ENCODE results near the gene TMEM88. TPM values are rescaled to one million over a fixed set of nuclear protein-coding genes. Genes with fewer than 3 reads are reported as not detected.

Gene TMEM88
- total RNA-seq, 1 donor from 2014 or later = 15.4 TPM

GRCh38 chr17:7886227-7887037, 31.6 kb downstream of the TMEM88 start:
- peak in 1 of 2 experiments; percentile 59 for DNase-seq (ENCODE audit: low spot score in 2 of 2, unreplicated experiment in 2 of 2)
- no peak for TF ChIP-seq CTCF (IDR thresholded peaks at IDR 0.05; ENCODE audit: unreplicated experiment)
- peaks cover 7% of the 10 kb centered on the region for H3K36me3 Mint-ChIP-seq

GRCh38 chr17:7887038-7887481, 32.2 kb downstream of the TMEM88 start:
- no peak overlapping the region for H3K4me3 Mint-ChIP-seq
- no peak overlapping the region for H3K27ac Mint-ChIP-seq
- DNase-seq (ENCODE audit: low spot score in 2 of 2, unreplicated experiment in 2 of 2) = no peak
- peaks cover 10% of the 10 kb centered on the region for H3K36me3 Mint-ChIP-seq
- no peaks in the 10 kb centered on the region for H3K9me3 Mint-ChIP-seq
- H3K4me1 Mint-ChIP-seq = peaks cover 6% of the 10 kb centered on the region
- TF ChIP-seq CTCF (IDR thresholded peaks at IDR 0.05; ENCODE audit: unreplicated experiment) = no peak
- H3K27me3 Mint-ChIP-seq (ENCODE audit: low read depth) = no peaks in the 10 kb centered on the region

More at GRCh38 chr17:7886227-7887037, 31.6 kb downstream of the TMEM88 start:
- Mint-ChIP-seq H3K27me3 (ENCODE audit: low read depth) (no peaks in the 10 kb centered on the region), H3K4me1 (peaks cover 6% of the 10 kb centered on the region), H3K9me3 (no peaks in the 10 kb centered on the region), H3K4me3 (no peak overlapping the region), H3K27ac (no peak overlapping the region)

GRCh38 chr17:7887482-7888183, 32.8 kb downstream of the TMEM88 start:
- TF ChIP-seq CTCF (IDR thresholded peaks at IDR 0.05; ENCODE audit: unreplicated experiment) = no peak
- Mint-ChIP-seq H3K4me1 (peaks cover 6% of the 10 kb centered on the region), H3K4me3 (no peak overlapping the region), H3K36me3 (peaks cover 11% of the 10 kb centered on the region), H3K27me3 (ENCODE audit: low read depth) (no peaks in the 10 kb centered on the region), H3K9me3 (no peaks in the 10 kb centered on the region), H3K27ac (no peak overlapping the region)
- peak; percentile 92 to 94 for DNase-seq (ENCODE audit: low spot score in 2 of 2, unreplicated experiment in 2 of 2)

GRCh38 chr17:7888184-7888920, 33.5 kb downstream of the TMEM88 start, which contains the start of gene CHD3:
CHD3 (plus strand) TSS chr17:7888789; CDS start chr17:7889001, 212 bp downstream.
- Mint-ChIP-seq H3K27ac (no peak within 1 kb of the TSS), H3K4me1 (peaks cover 6% of the 10 kb centered on the region), H3K9me3 (no peaks in the 10 kb centered on the region), H3K36me3 (peaks cover 11% of the 10 kb centered on the region), H3K4me3 (no peak within 1 kb of the TSS), H3K27me3 (ENCODE audit: low read depth) (no peaks in the 10 kb centered on the region)
- TF ChIP-seq CTCF (IDR thresholded peaks at IDR 0.05; ENCODE audit: unreplicated experiment) = no peak
- DNase-seq (ENCODE audit: low spot score in 2 of 2, unreplicated experiment in 2 of 2) = peak in 1 of 2 experiments; percentile 58

GRCh38 chr17:7889166-7889955, 34.5 kb downstream of the TMEM88 start:
- H3K36me3 Mint-ChIP-seq = peaks cover 21% of the 10 kb centered on the region
- no peaks in the 10 kb centered on the region for H3K27me3 Mint-ChIP-seq (ENCODE audit: low read depth)
- no peaks in the 10 kb centered on the region for H3K9me3 Mint-ChIP-seq
- no peak overlapping the region for H3K27ac Mint-ChIP-seq
- TF ChIP-seq CTCF (IDR thresholded peaks at IDR 0.05; ENCODE audit: unreplicated experiment) = no peak
- DNase-seq (ENCODE audit: low spot score in 2 of 2, unreplicated experiment in 2 of 2) = peak; percentile 72 to 77
- H3K4me1 Mint-ChIP-seq = peaks cover 6% of the 10 kb centered on the region
- H3K4me3 Mint-ChIP-seq = no peak overlapping the region
